Measurements from ENCODE around the gene LGALS1. TPM values are rescaled to one million over a fixed set of nuclear protein-coding genes. Genes with fewer than 3 reads are reported as not detected.

The LGALS1 gene
- total RNA-seq, 1 experiment from 2014 or later: 1,080 TPM

GRCh38 chr22:37643225-37643847 lies 32.1 kb upstream of the LGALS1 start:
- ChIA-PET POLR2A (interaction anchor here (0.7 to 3.6 kb wide), 10 partner anchors 10 to 171 kb away, joined by 3 to 21 read pairs (median 4); partner anchors contain the start of genes GGA1, LGALS1 and PDXP), CTCF (interaction anchor here (0.6 to 2.7 kb wide), 33 partner anchors 10 to 220 kb away, joined by 3 to 38 read pairs (median 4); partner anchors contain the start of genes GCAT, GGA1, LGALS1 and NOL12), RAD21 (ENCODE audit: low non-redundant PET in 1 of 2, low total read pairs in 2 of 2, uncharacterized antibody in 2 of 2, unreplicated experiment in 2 of 2) (interaction anchor here (0.5 to 2.2 kb wide), 7 partner anchors 15 to 149 kb away, joined by 3 to 15 read pairs (median 4); partner anchors contain the start of genes NOL12 (in 1 of the 2) and PDXP (in 1 of the 2))
- H2AFZ ChIP-seq (ENCODE audit: low read depth, low read length, poor library complexity, severe bottlenecking): no peak overlapping the region
- BruUV-seq (replicated peaks): no TSS peak
- no peak overlapping the region for H3K4me2 ChIP-seq (ENCODE audit: low read length)
- no peaks in the 10 kb centered on the region for H4K20me1 ChIP-seq (ENCODE audit: insufficient read depth)
- intact Hi-C loops (cut with micrococcal nuclease): loop anchor here (2.0 kb wide), 1 partner anchor 37 kb away; no protein-coding TSS in a partner anchor
- peaks cover 14% of the 10 kb centered on the region for H3K79me2 ChIP-seq (ENCODE audit: insufficient read depth, low read length)
- peaks cover 34 to 60% of the 10 kb centered on the region in 2 experiments for H3K4me1 ChIP-seq (ENCODE audit: control insufficient read depth in 1 of 2, insufficient read depth in 2 of 2, low read length in 2 of 2)
- TF ChIP-seq MAX (IDR thresholded peaks at IDR 0.05) (no peak), SRF (IDR thresholded peaks at IDR 0.05; ENCODE audit: low read depth) (no peak), REST (IDR thresholded peaks at IDR 0.05; ENCODE audit: low read depth) (no peak), ATF3 (IDR thresholded peaks at IDR 0.05) (no peak), YY1 (IDR thresholded peaks at IDR 0.05; ENCODE audit: extremely low read depth, insufficient replicate concordance, low read depth, low read length) (peak; percentile 24), ZNF274 (IDR thresholded peaks at IDR 0.05; ENCODE audit: low read depth, low read length) (no peak), ZBTB33 (IDR thresholded peaks at IDR 0.05; ENCODE audit: extremely low read depth, insufficient replicate concordance, low read length) (no peak), CTCF (IDR thresholded peaks at IDR 0.05 in 2 of 3, conservative IDR thresholded peaks at IDR 0.05 in 1 of 3; ENCODE audit: borderline replicate concordance in 1 of 3, insufficient read depth in 1 of 3, low read depth in 2 of 3, low read length in 2 of 3) (peak; percentile 85 to 94 (median 93)), RAD21 (IDR thresholded peaks at IDR 0.05; ENCODE audit: low read depth) (peak; percentile 81), EZH2phosphoT487 (IDR thresholded peaks at IDR 0.05; ENCODE audit: borderline replicate concordance) (no peak), CBX3 (IDR thresholded peaks at IDR 0.05; ENCODE audit: low read depth) (no peak), CEBPB (IDR thresholded peaks at IDR 0.05; ENCODE audit: low read depth) (no peak)
- no peak for DNase-seq (ENCODE audit: low read depth, low spot score)
- no peaks in the 10 kb centered on the region for H3K9me3 ChIP-seq (ENCODE audit: control insufficient read depth in 1 of 2, insufficient read depth in 1 of 2, low read depth in 1 of 2, low read length in 2 of 2)
- peaks cover 8 to 21% of the 10 kb centered on the region in 2 experiments; a peak in 3 of 4 replicates for H3K36me3 ChIP-seq (ENCODE audit: control insufficient read depth in 1 of 2, insufficient read depth in 2 of 2, low read length in 2 of 2)
- no peaks in the 10 kb centered on the region for H3K9me2 ChIP-seq (ENCODE audit: insufficient read depth)
- no peak overlapping the region for H3K9ac ChIP-seq (ENCODE audit: low read length)
- H3K4me3 ChIP-seq (replicated peaks in 1 of 2; ENCODE audit: low read depth in 1 of 2, low read length in 2 of 2): no peak overlapping the region
- peak; percentile 73 for ATAC-seq
- H3K27ac ChIP-seq (ENCODE audit: low read depth, low read length): no peak overlapping the region
- H3K27me3 ChIP-seq (ENCODE audit: insufficient read depth, low read length): no peaks in the 10 kb centered on the region

Data from HCT116 (cell line).